HCT116 (cell line): ENCODE data around the gene PCDH10.

ENCODE experiments used
- SP1 ChIP-seq: IDR thresholded peaks from 2 replicates; pipeline ENCODE4 v1.6.1; 2012; ENCODE audit warnings: low read depth
- TCF7L2 ChIP-seq: IDR thresholded peaks from 2 replicates; pipeline ENCODE4 v1.7.0; 2011; ENCODE audit warnings: borderline replicate concordance, inconsistent platforms; ENCODE audit not compliant: insufficient read depth, insufficient read length; ENCODE audit errors: extremely low read depth
- YY1 ChIP-seq: IDR thresholded peaks from 2 replicates; pipeline ENCODE4 v1.6.1; 2011; ENCODE audit warnings: low read length, low read depth, moderate library complexity, mild to moderate bottlenecking; ENCODE audit not compliant: insufficient replicate concordance; ENCODE audit errors: extremely low read depth
- TF ChIP-seq, protein P1 (sequence below), 3 experiments: fragments of 200-600 bp in 1 of 3; sonication (generic) in 1 of 3; IDR thresholded peaks in 2 of 3; conservative IDR thresholded peaks in 1 of 3; 2 replicates each; pipeline ENCODE4 v1.5.1; 2012 to 2017; ENCODE audit warnings: low read depth in 2 of 3, low read length in 2 of 3, antibody characterized with exemption in 1 of 3, borderline replicate concordance in 1 of 3, control low read depth in 1 of 3, mild to moderate bottlenecking in 1 of 3, mixed read lengths in 1 of 3, mixed run types in 1 of 3, moderate library complexity in 1 of 3; ENCODE audit not compliant: insufficient read depth in 1 of 3

DNA sequence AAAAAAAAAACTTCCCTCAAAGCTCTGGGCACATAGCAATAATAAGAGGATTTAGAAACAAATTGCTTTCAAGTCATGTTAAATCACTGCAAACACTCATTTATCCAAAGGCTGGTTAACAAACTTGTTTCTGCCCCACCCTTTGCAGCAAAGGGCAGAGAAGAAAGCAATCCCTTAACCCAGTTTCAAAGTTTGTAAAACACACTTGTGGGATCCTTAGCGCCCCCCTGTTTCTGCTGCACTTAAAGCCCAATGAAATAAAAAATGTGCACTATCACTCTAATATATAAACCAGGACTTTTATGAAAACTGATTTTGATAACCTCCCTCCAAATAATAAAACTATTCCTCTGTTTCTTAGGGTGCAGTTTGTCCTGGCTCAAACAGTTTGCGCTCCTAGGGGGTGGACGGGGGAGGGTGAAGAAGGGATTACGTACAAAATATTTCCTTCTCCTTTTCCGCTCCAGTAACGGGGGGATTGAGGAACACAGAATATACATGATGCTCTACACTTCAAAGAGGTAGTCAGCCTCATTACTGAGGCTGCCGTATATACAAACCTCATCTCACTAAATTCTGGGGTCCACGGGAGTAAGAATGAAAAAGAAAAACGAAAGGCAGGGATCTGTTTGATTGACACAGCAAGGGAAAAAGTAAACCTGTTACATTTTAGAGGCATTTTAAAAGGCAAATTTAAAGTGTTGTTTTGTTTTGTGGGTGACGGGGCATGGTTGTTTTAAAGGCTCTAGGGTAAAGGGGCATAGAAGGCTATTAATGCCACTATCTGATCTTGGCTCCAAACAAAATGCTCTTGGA, 3.1 kb upstream of the PCDH10 start:
- no peak for TF ChIP-seq YY1
- TF ChIP-seq, protein P1, sequence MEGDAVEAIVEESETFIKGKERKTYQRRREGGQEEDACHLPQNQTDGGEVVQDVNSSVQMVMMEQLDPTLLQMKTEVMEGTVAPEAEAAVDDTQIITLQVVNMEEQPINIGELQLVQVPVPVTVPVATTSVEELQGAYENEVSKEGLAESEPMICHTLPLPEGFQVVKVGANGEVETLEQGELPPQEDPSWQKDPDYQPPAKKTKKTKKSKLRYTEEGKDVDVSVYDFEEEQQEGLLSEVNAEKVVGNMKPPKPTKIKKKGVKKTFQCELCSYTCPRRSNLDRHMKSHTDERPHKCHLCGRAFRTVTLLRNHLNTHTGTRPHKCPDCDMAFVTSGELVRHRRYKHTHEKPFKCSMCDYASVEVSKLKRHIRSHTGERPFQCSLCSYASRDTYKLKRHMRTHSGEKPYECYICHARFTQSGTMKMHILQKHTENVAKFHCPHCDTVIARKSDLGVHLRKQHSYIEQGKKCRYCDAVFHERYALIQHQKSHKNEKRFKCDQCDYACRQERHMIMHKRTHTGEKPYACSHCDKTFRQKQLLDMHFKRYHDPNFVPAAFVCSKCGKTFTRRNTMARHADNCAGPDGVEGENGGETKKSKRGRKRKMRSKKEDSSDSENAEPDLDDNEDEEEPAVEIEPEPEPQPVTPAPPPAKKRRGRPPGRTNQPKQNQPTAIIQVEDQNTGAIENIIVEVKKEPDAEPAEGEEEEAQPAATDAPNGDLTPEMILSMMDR (IDR thresholded peaks at IDR 0.05 in 2 of 3, conservative IDR thresholded peaks at IDR 0.05 in 1 of 3; ENCODE audit: borderline replicate concordance in 1 of 3, insufficient read depth in 1 of 3, low read depth in 2 of 3, low read length in 2 of 3): no peak
- TF ChIP-seq TCF7L2: no peak
- no peak for TF ChIP-seq SP1
